Astrocyte of the spinal cord (primary cell): Measurements from ENCODE around the gene B4GALNT3.

Source experiments
- DNase-seq: peaks from one replicate; pipeline ENCODE4 v3.0.0; 2011; ENCODE audit warnings: low read depth, low spot score
- H3K4me3 ChIP-seq: 2 replicates; pipeline ENCODE4 v1.5.1; 2011; ENCODE audit warnings: low read depth, mild to moderate bottlenecking, low read length, moderate library complexity
- in situ Hi-C: cut with HindIII; loops from 2 replicates; pipeline ENCODE4 v1.10.0; 2017; ENCODE audit warnings: low sequenced_read_pairs
- TF ChIP-seq, protein P1 (sequence below): IDR thresholded peaks from 2 replicates; pipeline ENCODE4 v1.5.1; 2012; ENCODE audit warnings: low read depth, mild to moderate bottlenecking, low read length, inconsistent platforms

Gene B4GALNT3

DNA sequence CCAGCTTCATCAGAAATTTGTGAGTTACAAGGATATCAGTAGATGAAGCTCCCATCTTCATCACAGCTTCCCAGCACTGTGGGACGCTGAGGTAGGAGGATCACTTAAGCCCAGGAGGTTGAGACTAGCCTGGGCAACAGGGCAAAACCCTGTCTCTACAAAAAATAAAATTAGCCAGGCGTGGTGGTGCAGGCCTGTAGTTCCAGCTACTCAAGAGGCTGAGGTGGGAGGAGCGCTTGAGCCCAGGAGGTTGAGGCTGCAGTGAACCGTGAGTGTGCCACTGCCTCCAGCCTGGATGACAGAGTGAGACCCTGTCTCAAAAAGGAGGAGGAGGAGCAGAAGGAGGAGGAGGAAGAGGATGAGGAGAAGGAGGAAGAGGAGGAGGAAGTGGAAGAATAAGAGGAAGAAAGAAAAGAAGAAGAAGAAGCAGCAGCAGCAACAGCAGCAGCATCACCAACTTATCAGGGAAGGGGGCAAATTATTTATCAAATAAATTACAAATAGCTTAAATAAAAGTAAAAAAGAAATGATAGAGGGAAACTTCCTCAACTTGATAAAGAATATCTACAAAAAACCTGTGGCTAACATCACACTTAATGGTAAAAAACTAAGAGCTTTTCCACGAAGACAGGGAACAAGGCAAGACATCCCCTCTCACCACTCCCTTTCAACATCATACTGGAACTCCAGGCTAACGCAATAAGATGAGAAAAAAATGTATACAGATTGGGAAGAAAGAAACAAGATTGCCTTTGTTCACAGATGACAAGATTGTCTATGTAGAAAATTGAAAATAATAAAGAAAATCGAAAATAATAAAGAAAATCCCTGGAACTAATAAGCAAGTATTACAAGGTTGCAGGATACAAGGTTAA lies 133.9 kb downstream of the B4GALNT3 start:
- TF ChIP-seq, protein P1, sequence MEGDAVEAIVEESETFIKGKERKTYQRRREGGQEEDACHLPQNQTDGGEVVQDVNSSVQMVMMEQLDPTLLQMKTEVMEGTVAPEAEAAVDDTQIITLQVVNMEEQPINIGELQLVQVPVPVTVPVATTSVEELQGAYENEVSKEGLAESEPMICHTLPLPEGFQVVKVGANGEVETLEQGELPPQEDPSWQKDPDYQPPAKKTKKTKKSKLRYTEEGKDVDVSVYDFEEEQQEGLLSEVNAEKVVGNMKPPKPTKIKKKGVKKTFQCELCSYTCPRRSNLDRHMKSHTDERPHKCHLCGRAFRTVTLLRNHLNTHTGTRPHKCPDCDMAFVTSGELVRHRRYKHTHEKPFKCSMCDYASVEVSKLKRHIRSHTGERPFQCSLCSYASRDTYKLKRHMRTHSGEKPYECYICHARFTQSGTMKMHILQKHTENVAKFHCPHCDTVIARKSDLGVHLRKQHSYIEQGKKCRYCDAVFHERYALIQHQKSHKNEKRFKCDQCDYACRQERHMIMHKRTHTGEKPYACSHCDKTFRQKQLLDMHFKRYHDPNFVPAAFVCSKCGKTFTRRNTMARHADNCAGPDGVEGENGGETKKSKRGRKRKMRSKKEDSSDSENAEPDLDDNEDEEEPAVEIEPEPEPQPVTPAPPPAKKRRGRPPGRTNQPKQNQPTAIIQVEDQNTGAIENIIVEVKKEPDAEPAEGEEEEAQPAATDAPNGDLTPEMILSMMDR, result no peak
- in situ Hi-C loops, result no loop called here
- no peak for DNase-seq
- H3K4me3 ChIP-seq, result no peak overlapping the region

DNA sequence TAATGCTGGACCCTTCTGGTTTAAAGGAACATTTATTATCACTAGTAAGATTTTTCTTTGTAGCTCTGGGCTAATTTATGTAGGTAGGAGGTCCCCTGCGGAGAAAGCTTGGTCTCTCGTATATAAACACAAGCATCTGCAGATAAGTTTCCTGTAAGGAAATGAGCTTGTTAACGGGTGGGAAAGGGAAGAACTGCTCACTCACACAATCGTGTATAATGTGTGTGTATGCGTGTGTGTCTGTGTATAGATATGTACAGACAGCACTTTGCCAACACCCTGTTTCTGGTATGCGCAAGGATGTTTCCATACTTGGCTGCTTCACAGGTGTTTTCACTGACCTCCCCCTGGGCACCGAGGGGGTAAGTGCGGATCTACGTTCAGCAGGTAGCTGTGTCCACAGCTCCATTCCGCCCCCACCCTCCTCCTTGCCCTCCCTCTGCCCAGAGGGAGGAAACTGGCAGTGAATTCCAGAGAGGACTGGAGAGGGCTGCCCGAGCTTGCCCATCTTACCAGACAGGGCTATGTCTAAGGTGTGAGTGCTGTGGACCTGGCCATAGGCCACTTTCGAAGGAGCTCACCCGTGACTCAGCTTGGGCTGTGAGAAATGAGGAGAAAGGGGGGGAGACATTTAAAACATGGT lies 138.3 kb downstream of the B4GALNT3 start:
- TF ChIP-seq, protein P1, result no peak
- no peak for DNase-seq
- in situ Hi-C loops, result no loop called here
- H3K4me3 ChIP-seq, result no peak overlapping the region

DNA sequence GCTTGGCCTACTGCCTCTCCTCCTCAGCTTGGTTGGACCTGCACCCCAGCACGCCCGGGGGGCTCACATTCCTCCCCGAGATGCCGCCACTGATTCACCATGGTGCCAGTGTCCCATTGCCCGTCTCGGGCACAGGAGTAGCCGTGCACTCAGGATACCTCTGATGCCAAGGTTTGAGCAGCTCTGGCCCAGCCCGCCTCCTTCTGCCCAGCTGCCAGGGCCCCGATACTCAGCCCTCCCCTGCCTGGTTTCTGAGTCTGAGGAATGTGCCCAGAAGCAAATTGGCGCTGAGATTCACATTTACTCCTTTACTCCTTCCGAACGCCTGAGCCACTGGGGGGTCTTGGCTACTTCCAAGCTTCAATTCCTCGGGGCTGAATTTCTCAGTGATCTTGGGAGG lies 140.0 kb downstream of the B4GALNT3 start:
- no peak overlapping the region for H3K4me3 ChIP-seq
- TF ChIP-seq, protein P1, result no peak
- no peak for DNase-seq
- in situ Hi-C loops, result no loop called here

DNA sequence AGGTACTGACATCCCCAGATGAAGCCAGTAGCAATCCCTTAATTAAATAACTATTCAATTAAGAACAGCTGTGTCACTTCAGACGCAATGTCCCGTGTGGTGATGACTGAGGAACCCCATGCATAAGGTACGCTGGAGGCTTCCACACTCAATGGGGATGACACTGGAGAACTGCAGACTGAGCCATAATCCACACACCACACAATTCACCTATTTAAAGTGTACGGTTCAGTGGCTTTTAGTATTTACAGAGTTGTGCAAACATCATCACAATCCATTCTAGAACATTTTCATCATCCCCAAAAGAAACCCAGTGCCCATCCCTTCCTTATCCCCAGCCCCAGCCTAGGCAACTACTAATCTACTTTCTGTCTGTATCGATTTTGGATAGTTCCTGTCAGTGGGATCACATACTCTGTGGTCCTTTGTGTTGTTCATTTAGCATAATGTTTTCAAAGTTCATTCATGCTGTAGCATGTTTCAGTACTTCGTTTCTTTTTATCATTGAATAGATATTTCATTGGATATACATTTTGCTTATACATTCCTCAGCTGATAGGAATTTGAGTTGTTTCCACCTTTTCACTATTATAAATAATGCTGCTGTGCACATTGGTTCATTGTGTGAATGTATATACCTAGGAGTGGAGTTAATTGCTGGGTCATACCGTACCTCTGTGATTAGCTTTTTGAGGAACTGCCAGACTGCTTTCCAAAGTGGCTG lies 142.4 kb downstream of the B4GALNT3 start:
- no peak for DNase-seq
- in situ Hi-C loops, result no loop called here
- TF ChIP-seq, protein P1, result no peak
- no peak overlapping the region for H3K4me3 ChIP-seq

DNA sequence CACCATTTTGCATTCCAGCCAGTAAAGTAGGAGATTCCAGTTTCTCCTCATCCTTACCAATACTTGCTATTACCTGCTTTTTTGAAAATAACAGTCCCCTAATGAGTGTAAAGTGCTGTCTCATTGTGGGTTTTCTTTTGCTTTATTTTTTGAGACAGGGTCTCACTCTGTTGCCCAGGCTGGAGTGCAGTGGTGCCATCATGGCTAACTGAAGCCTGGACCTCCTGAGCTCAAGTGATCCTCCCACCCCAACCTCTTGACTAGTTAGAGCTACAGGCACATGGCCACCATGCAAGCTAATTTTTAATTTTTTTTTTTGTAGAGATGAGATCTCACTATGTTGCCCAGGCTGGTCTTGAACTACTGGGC lies 142.9 kb downstream of the B4GALNT3 start:
- DNase-seq, result no peak
- in situ Hi-C loops, result no loop called here
- H3K4me3 ChIP-seq, result no peak overlapping the region
- TF ChIP-seq, protein P1, result no peak

DNA sequence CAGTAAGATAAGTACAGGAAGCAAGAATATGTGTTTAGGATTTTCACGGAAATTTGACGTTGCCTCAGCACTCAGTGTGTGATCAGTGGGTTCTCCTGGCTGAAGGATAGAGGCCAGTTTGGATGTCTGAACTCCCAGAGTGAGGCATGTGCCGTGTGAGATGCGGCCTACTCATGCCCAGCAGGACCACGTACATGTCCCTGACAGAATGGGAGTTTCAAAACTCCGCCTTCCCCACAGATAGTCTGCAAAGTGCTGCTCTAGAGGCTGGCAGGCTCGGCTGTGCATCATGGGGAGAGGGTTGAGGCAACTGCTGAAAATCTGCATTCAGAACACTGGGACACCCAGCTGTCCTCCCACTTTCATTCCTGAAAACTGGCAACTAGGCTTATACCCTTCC lies 145.2 kb downstream of the B4GALNT3 start:
- in situ Hi-C loops, result no loop called here
- TF ChIP-seq, protein P1, result no peak
- H3K4me3 ChIP-seq, result no peak overlapping the region
- no peak for DNase-seq
